Parathyroid adenoma (tissue), 2 donors: ENCODE results near the gene TRAPPC4.

Experiments used
- H2AFZ ChIP-seq: fragments of 300-600 bp; sonication (generic); one replicate; pipeline ENCODE4 v1.7.0; 2017; ENCODE audit warnings: antibody characterized with exemption, mild to moderate bottlenecking
- H3K27ac ChIP-seq: fragments of 300-600 bp; sonication (generic); one replicate; pipeline ENCODE4 v1.7.0; 2017
- H3K27me3 ChIP-seq: fragments of 300-600 bp; sonication (generic); one replicate; pipeline ENCODE4 v1.7.0; 2017; ENCODE audit warnings: low read length; ENCODE audit not compliant: control insufficient read depth, insufficient read depth
- H3K36me3 ChIP-seq: fragments of 300-600 bp; sonication (generic); one replicate; pipeline ENCODE4 v1.7.0; 2017; ENCODE audit warnings: low read length; ENCODE audit not compliant: control insufficient read depth, insufficient read depth
- H3K4me1 ChIP-seq: fragments of 300-600 bp; sonication (generic); one replicate; pipeline ENCODE4 v1.7.0; 2017; ENCODE audit warnings: control low read depth
- H3K4me2 ChIP-seq: fragments of 300-600 bp; sonication (generic); one replicate; pipeline ENCODE4 v1.7.0; 2017; ENCODE audit warnings: low read length
- H3K4me3 ChIP-seq: fragments of 300-600 bp; sonication (generic); one replicate; pipeline ENCODE4 v1.7.0; 2017; ENCODE audit warnings: low read depth, low read length
- H3K79me2 ChIP-seq: fragments of 300-600 bp; sonication (generic); one replicate; pipeline ENCODE4 v1.7.0; 2017; ENCODE audit warnings: control low read depth
- H3K9ac ChIP-seq: fragments of 300-600 bp; sonication (generic); one replicate; pipeline ENCODE4 v1.7.0; 2017; ENCODE audit warnings: mild to moderate bottlenecking
- H3K9me3 ChIP-seq: fragments of 300-600 bp; sonication (generic); one replicate; pipeline ENCODE4 v1.7.0; 2017; ENCODE audit warnings: low read length; ENCODE audit not compliant: control insufficient read depth
- TF ChIP-seq, protein P1 (sequence below): fragments of 300-600 bp; sonication (generic); IDR thresholded peaks from one replicate; pipeline ENCODE4 v1.7.0; 2017; ENCODE audit warnings: antibody characterized with exemption, mild to moderate bottlenecking
- donor health status: primary hyperparathyroidism.

Gene TRAPPC4

DNA sequence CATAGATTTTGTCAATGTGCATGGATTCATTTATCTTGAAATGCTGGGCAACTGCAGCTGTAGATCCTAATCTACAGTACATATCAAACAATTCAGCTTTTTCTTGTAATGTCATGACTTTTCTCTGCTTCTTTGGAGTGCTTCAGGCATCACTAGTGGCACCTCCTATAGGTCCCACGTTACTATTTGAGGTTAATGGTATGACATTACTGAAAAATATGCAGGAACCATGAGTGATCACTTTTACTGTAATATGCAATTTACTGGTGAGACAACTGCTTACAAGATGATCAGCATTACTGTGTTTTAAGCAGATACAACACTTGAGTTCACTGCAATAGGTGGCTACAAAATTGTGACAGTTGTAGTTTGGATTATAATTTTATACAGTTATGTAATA, 17.7 kb upstream of the TRAPPC4 start:
- Histone ChIP-seq H3K79me2 (no peaks in the 10 kb centered on the region), H3K27ac (no peak overlapping the region), H3K9ac (no peak overlapping the region), H2AFZ (no peak overlapping the region), H3K36me3 (no peaks in the 10 kb centered on the region), H3K9me3 (no peaks in the 10 kb centered on the region), H3K4me2 (no peak overlapping the region), H3K4me1 (no peaks in the 10 kb centered on the region), H3K27me3 (no peaks in the 10 kb centered on the region), H3K4me3 (no peak overlapping the region)
- TF ChIP-seq, protein P1, sequence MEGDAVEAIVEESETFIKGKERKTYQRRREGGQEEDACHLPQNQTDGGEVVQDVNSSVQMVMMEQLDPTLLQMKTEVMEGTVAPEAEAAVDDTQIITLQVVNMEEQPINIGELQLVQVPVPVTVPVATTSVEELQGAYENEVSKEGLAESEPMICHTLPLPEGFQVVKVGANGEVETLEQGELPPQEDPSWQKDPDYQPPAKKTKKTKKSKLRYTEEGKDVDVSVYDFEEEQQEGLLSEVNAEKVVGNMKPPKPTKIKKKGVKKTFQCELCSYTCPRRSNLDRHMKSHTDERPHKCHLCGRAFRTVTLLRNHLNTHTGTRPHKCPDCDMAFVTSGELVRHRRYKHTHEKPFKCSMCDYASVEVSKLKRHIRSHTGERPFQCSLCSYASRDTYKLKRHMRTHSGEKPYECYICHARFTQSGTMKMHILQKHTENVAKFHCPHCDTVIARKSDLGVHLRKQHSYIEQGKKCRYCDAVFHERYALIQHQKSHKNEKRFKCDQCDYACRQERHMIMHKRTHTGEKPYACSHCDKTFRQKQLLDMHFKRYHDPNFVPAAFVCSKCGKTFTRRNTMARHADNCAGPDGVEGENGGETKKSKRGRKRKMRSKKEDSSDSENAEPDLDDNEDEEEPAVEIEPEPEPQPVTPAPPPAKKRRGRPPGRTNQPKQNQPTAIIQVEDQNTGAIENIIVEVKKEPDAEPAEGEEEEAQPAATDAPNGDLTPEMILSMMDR, result no peak

DNA sequence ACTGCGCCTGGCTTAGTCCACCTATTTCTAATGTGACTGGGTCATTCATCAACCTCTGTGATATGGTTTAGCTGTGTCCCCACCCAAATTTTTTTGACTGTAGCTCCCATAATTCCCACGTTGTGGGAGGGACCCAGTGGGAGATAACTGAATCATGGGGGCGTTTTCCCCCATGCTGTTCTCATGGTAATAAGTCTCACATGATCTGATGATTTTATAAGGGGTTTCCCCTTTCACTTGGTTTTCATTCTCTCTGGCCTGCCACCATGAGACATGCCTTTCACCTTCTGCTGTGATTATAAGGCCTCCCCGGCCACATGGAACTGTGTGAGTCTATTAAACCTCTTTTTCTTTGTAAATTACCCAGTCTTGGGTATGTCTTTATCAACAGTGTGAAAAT, 11.9 kb upstream of the TRAPPC4 start:
- no peaks in the 10 kb centered on the region for H3K36me3 ChIP-seq
- no peaks in the 10 kb centered on the region for H3K4me1 ChIP-seq
- no peak overlapping the region for H3K4me2 ChIP-seq
- no peaks in the 10 kb centered on the region for H3K27me3 ChIP-seq
- H3K9me3 ChIP-seq, result no peaks in the 10 kb centered on the region
- H3K4me3 ChIP-seq, result no peak overlapping the region
- TF ChIP-seq, protein P1, result no peak
- no peak overlapping the region for H2AFZ ChIP-seq
- no peak overlapping the region for H3K27ac ChIP-seq
- no peaks in the 10 kb centered on the region for H3K79me2 ChIP-seq
- H3K9ac ChIP-seq, result no peak overlapping the region

DNA sequence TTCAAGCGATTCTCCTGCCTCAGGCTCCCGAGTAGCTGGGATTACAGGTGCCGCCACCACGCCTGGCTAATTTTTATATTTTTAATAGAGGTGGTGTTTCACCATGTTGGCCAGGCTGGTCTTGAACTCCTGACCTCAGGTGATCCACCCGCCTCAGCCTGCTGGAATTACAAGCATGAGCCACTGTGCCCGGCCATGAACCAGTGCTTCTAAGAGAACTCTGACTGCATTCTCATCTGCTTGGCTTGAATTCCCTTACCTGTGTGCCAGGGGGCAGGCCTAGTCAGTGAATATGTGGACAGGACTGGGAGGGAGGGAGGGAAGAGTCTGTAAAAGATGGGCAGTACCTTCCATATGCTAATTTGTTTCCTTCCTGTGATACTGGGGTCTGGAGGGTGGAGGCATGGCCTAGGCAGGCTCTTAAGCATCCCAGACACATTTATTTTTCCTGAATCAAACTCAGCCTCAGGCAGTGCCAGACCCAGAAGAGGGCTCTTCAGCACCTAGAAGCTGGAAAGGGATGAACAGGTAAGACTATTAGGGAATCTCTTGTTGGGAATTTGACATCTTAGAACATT, 7.0 kb upstream of the TRAPPC4 start:
- H3K27me3 ChIP-seq, result no peaks in the 10 kb centered on the region
- TF ChIP-seq, protein P1, result no peak
- H3K4me1 ChIP-seq, result no peaks in the 10 kb centered on the region
- H3K4me2 ChIP-seq, result no peak overlapping the region
- no peak overlapping the region for H3K27ac ChIP-seq
- H3K9ac ChIP-seq, result no peak overlapping the region
- H2AFZ ChIP-seq, result no peak overlapping the region
- no peaks in the 10 kb centered on the region for H3K9me3 ChIP-seq
- H3K36me3 ChIP-seq, result no peaks in the 10 kb centered on the region
- H3K79me2 ChIP-seq, result no peaks in the 10 kb centered on the region
- H3K4me3 ChIP-seq, result no peak overlapping the region

DNA sequence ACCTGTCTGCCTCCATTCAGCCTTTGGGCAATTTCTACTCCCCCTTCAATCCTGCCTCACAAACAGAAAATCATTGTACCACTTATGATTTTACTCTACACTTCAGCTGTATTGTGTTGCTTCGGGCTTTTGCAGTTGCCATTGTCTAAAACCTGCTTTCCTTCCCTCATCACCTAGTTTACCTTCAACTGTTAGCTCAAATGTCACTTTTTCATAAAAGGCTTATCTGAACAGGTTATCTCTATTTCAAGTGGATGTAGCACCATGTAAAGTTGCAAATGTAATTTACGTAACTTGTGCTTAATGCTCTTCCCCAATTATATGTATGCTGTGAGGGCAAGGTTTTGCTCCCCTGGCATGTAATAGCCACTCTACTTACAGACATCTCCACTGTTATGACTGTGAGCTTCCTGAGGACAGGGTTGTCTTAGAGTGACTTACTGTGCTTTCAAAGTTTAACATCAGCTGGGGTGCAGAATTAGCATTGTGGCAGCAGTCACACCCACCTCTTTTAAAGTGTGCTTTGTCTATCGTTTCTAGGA, 5.9 kb upstream of the TRAPPC4 start:
- Histone ChIP-seq H3K36me3 (no peaks in the 10 kb centered on the region), H3K9me3 (no peaks in the 10 kb centered on the region), H3K27ac (no peak overlapping the region), H3K4me2 (no peak overlapping the region), H3K4me1 (peaks cover 3% of the 10 kb centered on the region), H3K4me3 (no peak overlapping the region), H3K79me2 (peaks cover 3% of the 10 kb centered on the region), H2AFZ (no peak overlapping the region), H3K9ac (no peak overlapping the region), H3K27me3 (no peaks in the 10 kb centered on the region)
- TF ChIP-seq, protein P1, result no peak
